ENCODE data around the gene NFIB. TPM values are rescaled to one million over a fixed set of nuclear protein-coding genes. Genes with fewer than 3 reads are reported as not detected.

NFIB gene
- total RNA-seq, 2 experiments from 2014 or later: not detected

DNA sequence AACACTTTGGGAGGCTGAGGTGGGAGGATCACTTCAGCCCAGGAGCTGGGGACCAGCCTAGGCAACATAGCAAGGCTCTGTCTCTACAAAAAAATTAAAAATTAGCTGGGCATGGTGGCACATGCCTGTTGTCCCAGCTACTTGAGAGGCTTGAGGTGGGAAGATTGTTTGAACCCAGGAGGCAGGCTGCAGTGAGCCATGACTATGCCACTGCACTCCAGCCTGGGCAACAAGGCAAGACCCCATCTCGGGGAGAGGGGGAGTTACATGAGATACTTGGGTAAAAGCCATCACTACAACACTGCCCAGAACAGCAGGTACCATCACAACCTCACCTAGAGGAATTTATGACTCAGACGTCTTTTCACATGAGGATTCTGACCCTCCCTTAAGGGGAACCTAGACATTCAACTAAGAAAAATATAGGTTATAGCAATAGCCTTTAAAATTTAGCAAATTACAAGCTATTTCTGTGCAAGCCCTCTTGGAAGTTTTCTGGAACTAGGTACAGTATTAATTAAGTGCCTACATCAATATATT, 143.5 kb downstream of the NFIB start:
- Mint-ChIP-seq H3K4me3 (no peak overlapping the region), H3K36me3 (ENCODE audit: low read depth) (no peaks in the 10 kb centered on the region), H3K27ac (no peak overlapping the region), H3K4me1 (ENCODE audit: low read depth) (no peaks in the 10 kb centered on the region), H3K9me3 (ENCODE audit: insufficient read depth) (no peaks in the 10 kb centered on the region), H3K27me3 (ENCODE audit: low read depth) (no peaks in the 10 kb centered on the region)
- DNase-seq (no peak), ATAC-seq (no peak)
- POLR2A ChIA-PET: no interaction called here
- CTCF ChIA-PET: interaction anchor here (0.8 kb wide), 1 partner anchor 20 kb away, joined by 3 read pairs; no protein-coding TSS in a partner anchor

DNA sequence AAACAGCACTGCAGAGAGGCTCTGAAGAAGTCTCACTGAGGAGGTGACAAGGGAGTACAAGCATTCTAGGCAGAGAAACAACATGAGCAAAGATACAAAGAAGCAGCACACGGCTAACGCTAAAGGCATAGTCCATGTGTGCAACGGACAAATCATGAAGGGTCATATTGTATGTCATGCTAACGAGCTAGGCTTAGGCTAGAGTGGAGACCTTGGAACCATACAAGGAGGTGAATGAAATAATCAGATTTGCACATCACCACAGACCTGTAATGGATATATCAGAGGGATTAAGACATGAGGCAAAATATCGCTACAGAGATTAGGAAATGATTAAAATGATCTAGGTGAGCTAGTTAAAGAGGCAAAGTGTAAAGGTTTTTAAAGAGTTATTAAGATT, 145.6 kb downstream of the NFIB start:
- DNase-seq (no peak), ATAC-seq (no peak)
- no peaks in the 10 kb centered on the region for H3K9me3 Mint-ChIP-seq (ENCODE audit: insufficient read depth)
- no peak overlapping the region for H3K4me3 Mint-ChIP-seq
- H3K36me3 Mint-ChIP-seq (ENCODE audit: low read depth): no peaks in the 10 kb centered on the region
- no peaks in the 10 kb centered on the region for H3K4me1 Mint-ChIP-seq (ENCODE audit: low read depth)
- H3K27me3 Mint-ChIP-seq (ENCODE audit: low read depth): no peaks in the 10 kb centered on the region
- ChIA-PET POLR2A (no interaction called here), CTCF (no interaction called here)
- no peak overlapping the region for H3K27ac Mint-ChIP-seq

DNA sequence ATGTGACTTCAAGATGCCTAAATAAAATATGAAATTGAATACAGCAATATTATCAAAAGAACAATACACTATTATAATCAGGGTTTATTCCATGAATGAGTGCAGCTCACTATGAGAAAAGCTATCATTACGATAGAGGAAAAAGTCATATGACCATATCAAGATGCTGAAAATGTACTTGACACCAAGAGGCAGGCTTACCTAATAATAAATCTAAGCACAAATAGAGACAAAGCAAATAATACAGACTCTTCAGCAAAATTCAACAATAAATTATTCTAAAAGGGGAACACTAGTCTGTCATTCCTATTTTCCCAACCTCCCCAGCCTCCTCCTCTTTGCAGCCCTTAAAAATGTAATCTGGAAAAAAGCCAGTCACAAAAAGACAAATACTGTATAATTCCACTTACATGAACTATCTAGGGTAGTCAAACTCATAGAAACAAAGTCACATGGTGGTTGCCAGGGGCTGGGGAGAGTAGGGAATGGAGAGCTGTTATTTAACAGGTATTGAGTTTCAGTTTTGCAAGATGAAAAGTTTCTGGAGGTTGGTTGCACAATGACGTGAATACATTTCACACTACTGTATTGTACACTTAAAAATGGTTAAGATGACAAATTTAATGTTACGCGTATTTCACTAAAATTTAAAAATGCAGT, 148.4 kb downstream of the NFIB start:
- Mint-ChIP-seq H3K4me3 (no peak overlapping the region), H3K9me3 (ENCODE audit: insufficient read depth) (no peaks in the 10 kb centered on the region), H3K27ac (no peak overlapping the region), H3K36me3 (ENCODE audit: low read depth) (no peaks in the 10 kb centered on the region), H3K4me1 (ENCODE audit: low read depth) (no peaks in the 10 kb centered on the region), H3K27me3 (ENCODE audit: low read depth) (no peaks in the 10 kb centered on the region)
- POLR2A ChIA-PET: no interaction called here
- CTCF ChIA-PET: no interaction called here
- ATAC-seq (no peak), DNase-seq (no peak)

DNA sequence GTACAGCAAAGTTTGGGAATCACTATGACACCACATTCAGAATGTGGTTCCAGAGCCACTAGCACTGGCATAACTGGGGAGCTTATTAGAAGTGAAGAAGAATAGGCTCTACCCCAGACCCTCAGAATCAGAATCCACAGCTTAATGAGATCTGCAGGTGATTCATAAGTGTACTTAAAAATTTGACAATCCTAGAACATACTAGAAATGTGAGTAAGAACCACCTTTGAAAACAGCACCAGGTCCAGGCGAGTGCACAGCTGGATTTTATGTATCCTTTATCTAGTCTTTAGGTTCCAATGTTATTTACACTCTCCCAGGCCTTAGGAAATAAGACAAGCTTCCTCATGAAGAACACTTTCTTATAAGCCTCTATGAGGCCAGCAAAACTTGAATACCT, 149.0 kb downstream of the NFIB start:
- no peaks in the 10 kb centered on the region for H3K9me3 Mint-ChIP-seq (ENCODE audit: insufficient read depth)
- ATAC-seq (no peak), DNase-seq (no peak)
- H3K27ac Mint-ChIP-seq: no peak overlapping the region
- H3K36me3 Mint-ChIP-seq (ENCODE audit: low read depth): no peaks in the 10 kb centered on the region
- no peak overlapping the region for H3K4me3 Mint-ChIP-seq
- no peaks in the 10 kb centered on the region for H3K27me3 Mint-ChIP-seq (ENCODE audit: low read depth)
- ChIA-PET POLR2A (no interaction called here), CTCF (no interaction called here)
- no peaks in the 10 kb centered on the region for H3K4me1 Mint-ChIP-seq (ENCODE audit: low read depth)

DNA sequence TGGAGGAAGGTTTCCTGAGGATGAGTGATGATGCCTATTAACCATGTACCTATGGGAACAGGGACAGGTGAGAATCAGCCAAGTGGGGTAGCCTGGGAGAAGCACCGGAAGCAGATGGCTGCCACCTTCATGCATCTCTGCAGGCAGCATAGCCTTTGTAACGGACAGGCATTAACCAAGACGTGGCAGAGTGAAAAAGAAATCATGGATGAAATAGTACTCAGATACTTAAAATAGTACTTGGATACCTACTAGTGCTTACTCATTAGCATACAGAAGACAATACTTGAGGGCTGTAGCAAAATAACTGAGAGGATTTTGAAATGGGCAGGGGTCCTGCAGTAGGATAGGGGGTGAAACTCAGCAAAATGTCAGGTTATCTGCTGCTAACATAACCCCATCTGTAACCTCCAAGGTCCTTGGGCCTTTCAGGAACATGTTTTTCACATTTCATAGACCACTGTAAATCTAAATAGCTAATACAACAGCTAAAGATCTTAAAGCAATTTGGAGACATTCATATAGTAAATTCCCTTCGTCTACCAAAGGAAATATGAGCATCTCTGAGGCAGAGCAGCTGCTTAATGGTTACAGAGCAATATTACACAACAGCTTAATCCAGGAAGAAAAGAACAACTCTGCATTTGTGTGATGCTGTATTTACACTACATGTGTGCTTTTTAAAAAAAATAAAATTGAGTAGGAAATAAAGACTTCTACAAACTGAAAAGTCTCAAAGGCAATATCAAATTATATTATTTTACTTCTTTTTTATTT, 154.3 kb downstream of the NFIB start:
- H3K27ac Mint-ChIP-seq: no peak overlapping the region
- H3K4me3 Mint-ChIP-seq: no peak overlapping the region
- H3K27me3 Mint-ChIP-seq (ENCODE audit: low read depth): peaks cover 3% of the 10 kb centered on the region
- H3K4me1 Mint-ChIP-seq (ENCODE audit: low read depth): peaks cover 5% of the 10 kb centered on the region
- DNase-seq: no peak
- ChIA-PET CTCF (no interaction called here), POLR2A (no interaction called here)
- no peaks in the 10 kb centered on the region for H3K9me3 Mint-ChIP-seq (ENCODE audit: insufficient read depth)
- H3K36me3 Mint-ChIP-seq (ENCODE audit: low read depth): no peaks in the 10 kb centered on the region
- no peak for ATAC-seq

DNA sequence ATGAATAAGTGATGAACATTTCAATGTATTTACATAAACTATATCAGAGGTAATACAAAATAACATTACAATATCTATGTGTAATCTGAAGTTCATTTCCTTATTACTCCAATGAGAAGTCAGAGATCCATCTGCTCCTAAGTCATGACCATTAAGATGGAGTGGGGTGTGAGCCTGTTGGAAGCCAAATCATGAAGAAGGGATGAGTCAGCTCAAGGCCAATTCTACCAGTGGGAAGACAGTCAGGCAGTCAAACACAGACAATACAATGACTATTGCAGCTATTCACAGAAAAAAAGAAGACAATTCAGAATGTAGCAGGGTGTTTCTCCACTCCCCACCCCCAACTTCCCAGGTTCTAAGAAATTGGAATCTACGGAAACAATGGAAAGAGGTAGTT, 155.0 kb downstream of the NFIB start:
- no peaks in the 10 kb centered on the region for H3K36me3 Mint-ChIP-seq (ENCODE audit: low read depth)
- peaks cover 5% of the 10 kb centered on the region for H3K4me1 Mint-ChIP-seq (ENCODE audit: low read depth)
- H3K27ac Mint-ChIP-seq: no peak overlapping the region
- CTCF ChIA-PET: no interaction called here
- no peaks in the 10 kb centered on the region for H3K9me3 Mint-ChIP-seq (ENCODE audit: insufficient read depth)
- H3K4me3 Mint-ChIP-seq: no peak overlapping the region
- ATAC-seq: no peak
- no peak for DNase-seq
- POLR2A ChIA-PET: no interaction called here
- H3K27me3 Mint-ChIP-seq (ENCODE audit: low read depth): peaks cover 3% of the 10 kb centered on the region

DNA sequence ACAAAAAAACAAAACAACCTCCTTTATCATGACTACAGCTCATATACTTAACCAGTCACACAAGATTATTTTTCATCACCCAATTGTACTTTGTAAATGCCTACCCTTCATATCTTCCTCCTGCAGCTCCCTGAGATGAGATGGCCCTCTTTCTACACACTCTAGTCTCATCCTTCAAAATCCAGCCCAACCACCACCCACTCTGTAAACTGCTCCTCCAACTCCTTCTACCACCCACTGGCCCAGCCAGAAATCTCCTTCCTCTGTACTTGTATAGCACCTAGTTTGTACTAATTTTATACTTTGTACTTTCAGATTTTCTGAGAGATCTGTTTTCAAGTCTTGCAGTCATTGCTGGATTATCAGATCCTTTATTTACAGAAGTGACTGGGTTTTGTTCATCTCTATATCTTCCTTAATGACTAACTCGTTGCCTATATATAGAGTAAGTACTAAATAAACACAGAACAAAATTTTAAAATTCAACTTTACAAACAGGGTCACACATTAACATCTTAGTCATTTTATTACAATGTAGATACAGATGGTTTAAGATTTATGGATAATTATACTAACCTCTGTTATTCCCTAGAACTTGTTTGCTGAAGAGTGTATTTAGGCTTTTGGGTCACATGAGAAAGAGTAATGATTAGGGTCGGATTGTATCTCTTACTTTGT, 155.7 kb downstream of the NFIB start:
- no peak for DNase-seq
- no peak overlapping the region for H3K4me3 Mint-ChIP-seq
- peaks cover 5% of the 10 kb centered on the region for H3K4me1 Mint-ChIP-seq (ENCODE audit: low read depth)
- H3K36me3 Mint-ChIP-seq (ENCODE audit: low read depth): no peaks in the 10 kb centered on the region
- no peak overlapping the region for H3K27ac Mint-ChIP-seq
- no peak for ATAC-seq
- peaks cover 3% of the 10 kb centered on the region for H3K27me3 Mint-ChIP-seq (ENCODE audit: low read depth)
- POLR2A ChIA-PET: no interaction called here
- CTCF ChIA-PET: no interaction called here
- H3K9me3 Mint-ChIP-seq (ENCODE audit: insufficient read depth): no peaks in the 10 kb centered on the region

DNA sequence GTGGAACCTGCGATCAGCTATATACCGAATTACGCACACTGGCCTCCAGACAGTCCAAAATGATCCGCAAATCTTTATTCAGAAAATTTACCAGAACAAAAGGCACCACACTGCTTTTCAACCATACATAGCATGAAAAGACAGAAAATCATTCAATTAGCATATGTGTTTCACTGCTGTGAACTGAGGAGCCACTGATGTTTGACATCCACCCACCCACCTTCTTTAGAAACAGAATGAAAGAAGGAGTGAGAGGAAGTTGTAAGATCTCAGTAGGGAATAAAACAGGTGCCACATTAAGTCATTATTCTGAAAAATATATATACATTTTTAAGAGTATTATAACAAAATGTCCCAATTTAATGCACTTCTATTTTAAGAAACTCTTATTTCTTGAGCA, 156.8 kb downstream of the NFIB start:
- Mint-ChIP-seq H3K4me3 (no peak overlapping the region), H3K9me3 (ENCODE audit: insufficient read depth) (no peaks in the 10 kb centered on the region), H3K4me1 (ENCODE audit: low read depth) (peaks cover 5% of the 10 kb centered on the region), H3K36me3 (ENCODE audit: low read depth) (no peaks in the 10 kb centered on the region), H3K27me3 (ENCODE audit: low read depth) (peaks cover 3% of the 10 kb centered on the region), H3K27ac (no peak overlapping the region)
- CTCF ChIA-PET: interaction anchor here (0.6 kb wide), 1 partner anchor 112 kb away, joined by 3 read pairs; no protein-coding TSS in a partner anchor
- POLR2A ChIA-PET: no interaction called here
- ATAC-seq: no peak
- no peak for DNase-seq

DNA sequence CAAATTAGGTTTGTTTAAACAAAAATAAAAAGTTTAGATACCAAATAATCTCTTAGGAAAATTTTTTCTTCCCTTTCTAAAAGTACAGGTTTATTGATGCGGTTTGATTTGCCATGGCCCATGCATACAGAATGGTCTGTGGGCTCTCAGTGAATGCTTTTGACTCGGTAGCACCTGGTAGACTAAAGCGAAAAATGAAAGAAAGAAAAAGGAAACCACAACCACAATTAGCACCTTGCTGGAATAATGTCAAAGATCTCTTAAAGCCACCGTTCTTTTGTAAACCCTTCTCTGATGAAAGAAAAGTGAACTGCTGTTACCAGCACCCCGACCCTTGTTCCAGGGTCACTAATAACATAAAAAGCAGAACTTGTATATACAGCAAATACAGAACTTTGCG, 157.9 kb downstream of the NFIB start:
- ChIA-PET POLR2A (no interaction called here), CTCF (no interaction called here)
- no peak overlapping the region for H3K27ac Mint-ChIP-seq
- no peaks in the 10 kb centered on the region for H3K9me3 Mint-ChIP-seq (ENCODE audit: insufficient read depth)
- ATAC-seq (no peak), DNase-seq (no peak)
- peaks cover 5% of the 10 kb centered on the region for H3K4me1 Mint-ChIP-seq (ENCODE audit: low read depth)
- H3K36me3 Mint-ChIP-seq (ENCODE audit: low read depth): no peaks in the 10 kb centered on the region
- no peak overlapping the region for H3K4me3 Mint-ChIP-seq
- H3K27me3 Mint-ChIP-seq (ENCODE audit: low read depth): peaks cover 3% of the 10 kb centered on the region

DNA sequence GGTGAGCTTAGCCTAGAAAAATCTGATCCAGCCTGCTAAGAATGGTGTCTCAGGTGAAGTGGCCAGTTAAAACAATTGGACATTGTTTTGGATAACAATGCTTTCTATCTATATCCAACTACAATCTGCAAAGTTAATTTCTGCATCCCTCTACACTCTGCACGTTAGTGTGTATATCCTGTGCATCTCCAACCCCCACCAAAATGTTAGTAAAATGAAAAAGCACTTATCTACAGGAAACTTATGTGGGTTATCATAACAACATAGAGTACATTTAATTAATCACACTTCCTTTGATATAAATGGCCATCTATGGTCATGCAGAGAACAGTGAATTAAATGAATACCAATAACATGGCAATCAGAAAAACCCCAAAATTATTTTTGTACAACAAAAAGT, 158.7 kb downstream of the NFIB start:
- DNase-seq: no peak
- Mint-ChIP-seq H3K9me3 (ENCODE audit: insufficient read depth) (no peaks in the 10 kb centered on the region), H3K4me1 (ENCODE audit: low read depth) (peaks cover 5% of the 10 kb centered on the region), H3K27me3 (ENCODE audit: low read depth) (peaks cover 3% of the 10 kb centered on the region), H3K4me3 (no peak overlapping the region), H3K27ac (no peak overlapping the region), H3K36me3 (ENCODE audit: low read depth) (no peaks in the 10 kb centered on the region)
- ChIA-PET POLR2A (no interaction called here), CTCF (no interaction called here)
- no peak for ATAC-seq

DNA sequence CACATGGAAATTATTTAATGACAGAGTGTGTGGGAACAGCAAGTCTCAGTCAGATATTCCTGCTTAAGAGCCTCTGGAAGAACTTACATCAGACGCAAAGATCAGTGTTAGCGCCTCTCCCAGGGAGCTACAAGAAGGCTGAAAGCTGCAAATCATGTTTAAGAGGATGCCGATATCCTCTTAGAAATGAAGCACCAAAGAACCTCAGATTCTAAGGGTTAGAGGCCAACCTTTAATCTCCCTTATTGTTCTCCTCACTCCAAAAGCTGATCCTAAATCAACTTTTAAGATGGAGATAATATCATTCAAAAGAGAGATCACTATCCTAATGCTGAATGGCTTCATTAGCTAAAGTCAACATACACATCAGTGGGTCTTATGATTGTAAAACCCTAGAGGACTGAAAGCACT, 160.6 kb downstream of the NFIB start:
- CTCF ChIA-PET: no interaction called here
- H3K27me3 Mint-ChIP-seq (ENCODE audit: low read depth): peaks cover 3% of the 10 kb centered on the region
- POLR2A ChIA-PET: no interaction called here

DNA sequence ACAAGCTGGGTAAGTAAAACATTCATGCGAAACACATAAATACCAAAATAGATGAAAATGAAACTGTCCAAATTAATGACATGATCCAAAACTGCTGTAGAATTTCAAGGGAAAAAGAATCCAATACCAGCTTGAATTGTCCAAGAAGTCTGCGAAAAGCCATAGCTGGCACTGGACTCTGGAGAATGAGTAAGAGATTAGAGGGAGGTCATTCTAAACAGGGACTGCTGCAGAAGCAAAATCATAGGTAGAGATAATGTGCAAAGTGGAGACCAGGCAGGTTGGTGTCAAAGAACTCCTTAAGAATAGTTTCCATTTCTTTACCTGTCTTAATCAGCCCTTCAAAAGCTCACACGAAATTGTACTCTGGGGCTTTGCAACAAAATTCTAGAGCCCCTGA, 162.5 kb downstream of the NFIB start:
- DNase-seq (no peak), ATAC-seq (no peak)
- no peak overlapping the region for H3K27ac Mint-ChIP-seq
- POLR2A ChIA-PET: no interaction called here
- H3K27me3 Mint-ChIP-seq (ENCODE audit: low read depth): peaks cover 3% of the 10 kb centered on the region
- no peak overlapping the region for H3K4me3 Mint-ChIP-seq
- CTCF ChIA-PET: no interaction called here
- H3K36me3 Mint-ChIP-seq (ENCODE audit: low read depth): no peaks in the 10 kb centered on the region
- no peaks in the 10 kb centered on the region for H3K9me3 Mint-ChIP-seq (ENCODE audit: insufficient read depth)
- peaks cover 5% of the 10 kb centered on the region for H3K4me1 Mint-ChIP-seq (ENCODE audit: low read depth)

More for the DNA sequence above, 160.6 kb downstream of the NFIB start:
- no peak for ATAC-seq
- DNase-seq: no peak
- Mint-ChIP-seq H3K4me3 (no peak overlapping the region), H3K4me1 (ENCODE audit: low read depth) (peaks cover 5% of the 10 kb centered on the region), H3K36me3 (ENCODE audit: low read depth) (no peaks in the 10 kb centered on the region), H3K9me3 (ENCODE audit: insufficient read depth) (no peaks in the 10 kb centered on the region), H3K27ac (no peak overlapping the region)
